GM21528 (cell line): ENCODE data around the gene C10orf71.

Source experiments
- ATAC-seq: cut with Tn5 transposase; IDR thresholded peaks from one replicate; pipeline ENCODE4 v1.9.1; 2021; ENCODE audit warnings: mild to moderate bottlenecking, moderate library complexity; ENCODE audit not compliant: unreplicated experiment, low FRiP score

C10orf71 gene

DNA sequence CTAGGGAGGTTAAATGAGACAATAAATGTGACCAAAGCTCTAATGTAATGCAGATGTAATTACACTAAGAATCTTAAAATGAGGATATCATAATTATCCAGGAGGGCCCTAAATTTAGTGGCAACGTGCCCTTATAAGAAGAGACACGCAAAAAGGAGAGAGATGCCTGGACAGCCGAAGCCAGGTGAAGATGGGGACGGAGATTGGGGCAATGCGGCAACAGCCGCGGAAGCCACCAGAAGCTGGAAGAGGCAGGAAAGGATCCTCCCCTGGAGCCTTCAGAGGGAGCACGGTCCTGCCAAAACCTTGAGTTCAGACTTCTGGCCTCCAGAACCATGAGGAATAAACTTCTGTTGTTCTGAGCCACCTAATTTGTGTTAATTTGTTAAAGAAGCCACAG lies 25.3 kb upstream of the C10orf71 start:
- ATAC-seq = no peak

DNA sequence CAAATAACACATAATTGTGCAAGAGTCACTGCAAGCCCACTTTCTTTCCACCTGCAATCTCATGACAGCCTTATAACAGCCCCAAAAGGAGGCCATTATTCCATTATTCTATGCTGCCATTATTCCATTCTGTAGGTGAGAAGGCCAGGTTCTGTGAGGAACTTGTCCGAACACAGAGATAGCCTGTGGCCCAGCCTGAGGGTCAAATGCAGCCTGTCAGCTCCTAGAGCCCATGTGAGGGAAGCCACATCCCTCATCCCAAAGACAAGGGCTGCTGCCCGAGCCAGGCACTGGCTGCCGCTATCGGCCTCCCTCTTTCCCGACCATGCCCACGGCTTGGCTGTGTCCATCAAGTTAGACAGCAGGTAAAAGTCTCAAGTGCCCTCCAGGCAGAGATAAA lies 24.1 kb upstream of the C10orf71 start:
- ATAC-seq = no peak

DNA sequence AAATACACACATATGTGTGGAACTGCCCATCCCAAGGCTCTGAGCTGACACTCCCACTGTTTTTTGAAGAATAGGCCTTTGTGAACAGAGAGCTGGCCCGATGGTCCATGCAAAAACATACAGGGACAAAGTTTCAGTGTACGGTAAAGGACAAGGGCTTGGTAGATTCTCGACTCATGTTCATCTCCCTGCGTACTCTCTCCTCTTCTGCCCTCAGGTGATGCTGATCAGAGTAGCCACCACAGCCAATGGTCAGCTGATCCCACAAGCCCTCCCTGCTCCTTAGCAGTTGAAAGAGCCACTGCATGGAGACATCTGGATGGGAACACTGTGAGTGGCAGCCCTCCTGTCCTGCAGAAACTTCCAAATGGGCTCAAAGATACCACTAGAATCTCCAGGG lies 23.1 kb upstream of the C10orf71 start:
- no peak for ATAC-seq

DNA sequence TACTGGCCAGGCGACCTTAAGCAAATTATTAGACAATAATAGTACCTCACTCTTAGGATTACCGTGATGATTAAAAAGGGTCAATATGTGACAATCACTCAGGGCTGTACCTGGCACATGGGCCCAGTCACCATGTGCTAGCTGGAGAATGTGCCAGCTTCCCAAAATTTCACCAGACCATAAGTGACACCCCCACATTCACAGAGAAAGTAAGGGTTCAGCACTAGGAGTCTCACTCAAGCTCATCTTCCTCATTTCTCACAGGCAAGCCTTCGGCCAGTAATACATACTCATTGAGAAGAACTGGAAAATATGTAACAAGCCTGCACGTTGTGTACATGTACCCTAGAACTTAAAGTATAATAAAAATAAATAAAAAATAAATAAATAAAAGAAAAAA lies 22.4 kb upstream of the C10orf71 start:
- ATAC-seq = no peak

DNA sequence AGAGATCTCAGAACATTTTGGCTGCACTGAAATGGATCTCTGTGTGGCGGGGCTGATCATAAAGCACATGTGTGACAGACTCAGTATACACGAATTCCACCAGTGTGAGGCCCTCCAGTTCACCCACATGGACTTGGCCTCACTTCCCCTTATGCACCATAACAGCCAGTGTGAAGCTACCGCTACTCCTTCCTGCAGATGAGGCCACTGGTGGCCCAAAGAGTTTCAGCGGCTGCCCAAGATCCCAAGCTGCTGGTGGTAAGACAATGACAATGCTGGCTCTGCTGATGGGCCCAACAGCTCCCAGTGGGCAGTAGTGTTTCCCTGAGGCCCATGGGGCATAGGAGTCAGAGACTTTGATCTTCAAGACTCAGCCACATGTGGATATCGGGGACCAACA lies 21.0 kb upstream of the C10orf71 start:
- ATAC-seq = no peak

DNA sequence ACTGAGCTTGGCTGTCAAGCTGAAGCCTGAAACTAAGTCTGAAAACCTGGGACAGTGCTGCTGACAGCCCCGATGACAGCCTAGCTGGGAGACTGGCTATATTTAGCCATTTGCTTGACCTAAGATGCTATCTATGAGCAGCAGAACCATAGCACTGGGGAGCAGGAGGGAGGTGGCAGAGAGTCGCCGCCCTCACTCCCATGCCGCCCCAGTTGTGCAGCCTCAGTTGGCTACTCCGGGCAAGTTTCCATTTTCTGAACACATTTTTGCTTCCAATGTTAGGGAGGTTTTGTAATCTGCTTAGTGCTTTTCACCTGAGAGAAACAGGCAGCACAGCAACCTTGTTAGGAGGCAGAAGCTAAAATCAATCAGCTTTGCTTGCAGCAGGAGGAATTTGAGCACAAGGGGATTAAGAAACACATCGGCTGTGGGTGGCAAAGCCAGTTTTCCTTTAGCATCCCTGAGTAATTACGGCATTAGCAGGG lies 20.4 kb upstream of the C10orf71 start:
- no peak for ATAC-seq

DNA sequence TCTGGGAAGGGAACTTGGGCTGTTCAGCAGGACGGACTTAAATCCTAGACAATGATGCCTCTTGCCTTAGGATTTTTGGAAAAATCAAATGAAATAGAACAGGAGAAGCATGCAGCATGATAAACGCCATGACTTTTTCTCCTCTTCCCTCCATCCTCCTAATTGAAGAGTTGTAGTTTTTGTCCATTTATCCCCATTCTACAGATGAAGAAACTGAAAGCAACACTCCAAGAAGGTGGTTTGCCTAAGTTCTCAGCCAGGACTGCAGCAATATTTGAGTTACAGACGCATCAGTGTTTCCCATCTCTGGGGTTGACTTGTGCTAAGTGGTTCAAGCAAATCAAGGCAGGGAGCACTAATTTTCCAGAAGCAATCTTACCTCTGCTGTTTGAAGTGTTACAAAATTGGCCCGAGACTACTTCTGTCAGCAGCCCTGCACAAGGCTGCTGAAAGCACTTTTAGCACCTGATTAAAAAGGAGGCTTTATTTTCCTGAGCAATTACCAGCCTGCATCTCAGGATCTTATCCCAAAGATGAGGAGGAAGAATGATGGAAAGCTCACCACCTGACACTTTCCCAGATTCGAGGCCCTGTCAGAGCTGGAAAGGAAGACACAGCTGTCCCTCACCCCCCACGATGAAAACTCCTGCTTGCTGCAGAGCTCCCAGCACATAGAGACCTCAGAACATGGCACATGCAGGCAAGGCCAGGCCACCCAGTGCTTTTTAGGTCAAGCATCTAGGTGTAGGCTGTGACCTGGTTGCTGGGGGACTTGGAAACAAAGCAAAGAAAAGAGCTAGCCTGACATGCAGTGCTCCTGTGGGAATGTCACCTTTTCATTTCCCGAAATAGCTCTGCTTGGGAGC lies 19.7 kb upstream of the C10orf71 start:
- ATAC-seq = no peak

DNA sequence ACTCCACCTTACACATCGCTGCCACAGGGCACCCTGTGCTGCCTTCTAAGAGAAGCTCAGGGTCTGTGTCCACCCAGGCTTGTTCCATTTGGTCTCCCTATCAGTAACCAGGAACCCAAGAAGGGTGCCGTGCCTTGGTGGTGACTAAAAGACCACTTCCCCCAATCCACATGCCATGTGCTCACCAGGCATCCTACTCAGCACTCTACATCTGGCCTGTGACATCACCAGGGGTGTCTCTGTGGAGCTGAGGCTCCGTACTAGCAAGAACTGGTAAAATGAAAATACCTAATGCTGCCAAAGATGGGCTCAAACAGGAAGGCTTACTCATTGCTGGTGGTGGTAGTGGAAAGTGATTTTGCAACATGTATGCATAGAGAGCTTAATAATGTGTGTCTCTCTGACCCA lies 19.0 kb upstream of the C10orf71 start:
- no peak for ATAC-seq

DNA sequence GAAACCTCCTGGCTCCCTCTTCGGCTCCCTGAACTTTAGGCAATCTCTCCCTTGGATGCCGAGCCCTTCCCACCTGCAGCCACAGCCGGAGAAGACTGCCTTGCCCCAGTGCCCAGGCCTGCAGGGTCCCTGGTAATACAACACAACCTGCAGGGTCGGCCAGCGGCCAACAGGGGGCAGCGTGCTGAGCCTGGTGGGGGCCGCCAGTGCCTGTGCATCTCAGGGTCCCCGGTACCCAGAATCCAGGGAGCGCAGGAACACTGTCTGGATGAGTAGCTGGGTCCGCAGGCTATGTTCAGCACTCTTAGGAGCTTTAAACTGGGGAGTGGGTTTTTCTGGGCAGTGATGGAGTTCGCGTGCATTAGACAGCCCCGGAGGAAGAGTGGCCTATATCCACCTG lies 17.5 kb upstream of the C10orf71 start:
- no peak for ATAC-seq

DNA sequence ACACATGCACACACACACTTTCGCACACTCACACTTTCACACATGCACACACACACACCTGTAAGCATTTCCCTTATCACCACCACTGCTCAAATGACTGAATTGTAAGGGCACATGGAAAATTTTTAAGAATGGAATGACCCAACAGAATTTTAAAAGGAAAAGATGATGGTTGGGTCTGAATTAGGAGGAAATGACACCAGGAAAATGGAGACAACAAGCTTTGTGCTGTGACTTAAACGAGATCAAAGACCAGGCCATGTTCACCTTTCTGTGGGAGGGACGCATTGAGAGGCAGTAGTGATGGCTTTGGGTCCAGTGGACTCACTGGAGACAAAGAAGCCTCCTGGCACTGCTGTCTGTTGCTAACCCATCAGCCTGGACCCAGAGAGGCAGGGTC lies 16.7 kb upstream of the C10orf71 start:
- ATAC-seq = no peak

DNA sequence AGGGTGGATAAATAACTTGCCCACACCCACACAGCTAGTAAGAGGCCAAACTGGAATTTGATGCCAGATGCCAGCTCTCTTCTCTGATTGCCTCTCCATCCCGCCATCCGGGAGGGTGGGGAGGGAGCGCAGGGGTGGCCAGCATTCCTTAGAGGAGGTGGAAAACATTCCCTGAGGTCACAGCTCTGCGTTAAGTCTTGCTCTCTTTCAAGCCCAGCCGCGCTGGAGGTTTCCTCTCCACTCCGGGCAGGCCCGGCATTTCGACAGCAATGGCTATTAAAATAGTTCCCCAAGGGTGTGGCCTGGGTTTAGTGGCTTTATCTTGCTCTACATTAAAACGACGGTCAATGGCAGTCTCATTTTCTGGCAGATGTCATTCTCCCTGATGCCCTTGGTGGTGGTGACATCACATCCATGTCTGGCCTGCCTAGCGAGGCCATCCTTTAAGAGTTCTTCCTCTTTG lies 16.1 kb upstream of the C10orf71 start:
- no peak for ATAC-seq

DNA sequence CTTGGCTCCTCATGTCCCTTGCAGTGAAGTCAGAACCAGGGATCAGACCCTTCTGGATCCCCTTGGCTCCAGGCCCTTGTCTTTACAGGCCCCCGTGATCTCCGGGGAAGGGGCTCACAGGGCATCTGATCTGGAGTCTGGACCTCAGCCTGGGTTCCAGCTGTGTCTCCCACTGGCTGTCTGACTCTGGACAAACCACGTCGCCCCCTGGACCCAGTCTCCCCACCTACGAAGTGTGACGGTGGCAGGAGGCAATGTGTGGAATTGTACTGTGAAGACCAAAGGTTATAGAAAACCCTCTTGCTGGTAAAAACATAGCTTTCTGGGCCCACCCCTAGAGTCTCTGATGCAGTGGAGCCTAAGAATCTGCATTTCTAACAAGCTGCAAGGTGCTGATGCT lies 15.5 kb upstream of the C10orf71 start:
- ATAC-seq = no peak

DNA sequence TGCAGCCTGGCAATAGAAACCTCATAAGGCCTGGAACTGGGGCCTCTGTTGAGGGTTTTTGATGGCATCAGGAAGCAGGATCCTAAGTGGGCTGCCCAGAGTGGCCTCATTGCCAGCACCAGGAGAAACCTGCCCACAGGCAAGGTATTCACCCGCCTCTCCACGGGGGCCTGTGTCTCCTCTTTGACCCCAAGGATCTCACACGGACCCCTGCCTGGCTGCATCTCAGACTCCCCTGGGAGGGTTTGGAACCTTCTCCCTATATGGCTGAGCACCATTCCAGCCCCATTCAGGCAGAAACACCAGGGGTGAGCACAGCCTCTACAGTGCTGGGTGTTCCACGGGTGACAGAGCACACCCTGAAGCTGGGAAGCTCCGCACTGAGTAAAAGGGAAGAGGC lies 14.6 kb upstream of the C10orf71 start:
- ATAC-seq = no peak

DNA sequence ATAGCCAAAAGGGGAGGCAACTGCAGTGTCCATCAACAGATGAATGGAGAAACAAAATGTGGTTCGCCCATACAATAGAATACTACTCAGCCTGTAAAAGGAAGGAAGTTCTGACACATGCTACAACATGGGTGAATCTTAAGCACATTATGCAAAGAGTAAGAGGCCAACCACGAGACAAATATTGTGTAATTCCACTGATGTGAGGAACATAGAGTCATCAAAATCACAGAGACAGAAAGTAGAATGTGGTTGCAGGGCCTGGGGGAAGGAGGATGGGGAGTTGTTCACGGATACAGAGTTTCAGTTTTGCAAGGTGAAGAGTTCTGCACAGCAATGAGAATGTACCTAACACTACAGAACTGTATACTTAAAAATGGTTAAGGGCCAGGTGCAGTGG lies 13.7 kb upstream of the C10orf71 start:
- ATAC-seq = no peak

DNA sequence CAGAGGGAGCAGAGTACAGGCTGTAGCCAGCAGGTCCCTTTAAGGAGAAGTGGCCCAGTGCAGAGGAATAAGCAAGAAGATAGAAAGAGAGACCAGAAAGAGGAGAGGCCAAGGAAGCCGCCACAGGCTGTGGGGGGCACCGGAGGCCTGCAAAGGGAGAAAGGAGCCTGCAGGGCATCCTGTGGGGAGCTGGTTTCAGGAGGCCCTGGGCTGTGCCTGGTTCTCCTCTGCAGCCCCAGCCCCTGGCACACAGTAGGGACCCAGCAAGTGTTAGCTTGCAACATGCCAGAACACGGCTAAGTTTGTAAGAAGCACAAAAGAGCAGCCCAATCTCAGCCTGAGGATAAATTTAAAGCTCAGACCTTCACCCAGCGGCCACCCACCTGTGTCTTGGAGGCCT lies 12.3 kb upstream of the C10orf71 start:
- no peak for ATAC-seq

DNA sequence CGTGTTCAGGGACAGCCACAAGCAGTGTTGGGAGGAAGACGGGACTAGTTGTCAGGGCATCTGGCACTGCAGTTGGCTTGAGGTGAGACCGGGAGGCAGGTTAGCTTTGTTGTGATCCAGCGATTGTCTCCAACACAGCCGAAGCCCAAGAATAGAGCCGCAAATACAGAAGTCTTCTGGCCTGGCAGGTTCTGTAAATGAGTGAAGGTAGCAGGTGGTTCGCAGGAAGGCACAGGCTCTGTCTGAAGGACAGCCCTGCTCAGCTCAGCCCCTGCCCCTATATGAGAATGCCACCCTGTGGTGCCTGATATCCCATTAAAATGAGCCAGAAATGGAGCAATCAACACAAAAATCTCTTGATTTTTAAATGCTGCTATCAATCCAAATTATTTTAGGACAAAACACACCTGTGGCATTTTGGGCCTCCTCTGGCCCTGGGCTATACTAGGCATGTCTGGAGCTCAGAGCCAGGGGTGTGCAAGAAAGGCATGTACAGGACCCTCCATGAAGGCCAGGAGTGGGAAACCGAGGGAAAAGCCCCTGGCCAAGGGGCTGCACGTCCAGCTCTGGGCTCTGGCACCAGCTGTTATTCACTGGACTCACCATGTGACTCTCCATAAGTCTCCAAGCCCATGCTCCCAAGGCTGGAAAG lies 11.2 kb upstream of the C10orf71 start:
- ATAC-seq = no peak

DNA sequence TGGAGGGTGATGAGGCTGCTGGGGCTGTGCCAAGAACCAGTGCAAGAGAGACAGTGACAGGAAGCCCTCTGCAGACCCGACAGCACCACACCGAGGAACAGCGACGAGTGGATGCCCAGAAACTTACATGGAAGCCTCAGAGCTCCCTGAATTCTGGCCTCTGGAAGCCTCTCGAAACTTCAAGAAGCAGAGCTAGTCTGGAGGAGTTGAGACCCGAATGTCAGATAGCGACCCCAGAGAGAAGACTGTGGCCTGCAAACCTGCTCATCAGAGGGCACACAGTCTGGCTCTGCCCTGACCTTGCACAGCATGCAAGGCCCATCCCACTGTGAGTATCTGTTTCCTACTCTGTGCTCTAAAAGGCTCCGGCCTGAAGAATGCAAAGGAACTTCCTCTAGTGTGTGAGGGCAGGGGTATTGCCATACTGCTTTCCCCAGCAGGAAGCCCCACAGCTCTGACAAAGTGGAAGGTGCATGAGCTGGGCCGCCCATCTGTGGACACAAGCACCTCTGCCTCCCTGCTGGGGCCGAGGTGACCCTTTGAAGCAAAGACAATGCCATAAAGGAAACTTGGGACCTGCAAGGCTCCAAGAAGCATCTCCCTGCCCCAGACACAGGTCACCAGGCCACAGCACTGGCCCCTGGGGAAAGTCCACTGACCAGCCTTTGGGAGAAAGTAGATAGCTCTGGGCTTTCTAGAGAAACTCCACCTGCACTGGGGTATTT lies 10.5 kb upstream of the C10orf71 start:
- ATAC-seq = no peak

DNA sequence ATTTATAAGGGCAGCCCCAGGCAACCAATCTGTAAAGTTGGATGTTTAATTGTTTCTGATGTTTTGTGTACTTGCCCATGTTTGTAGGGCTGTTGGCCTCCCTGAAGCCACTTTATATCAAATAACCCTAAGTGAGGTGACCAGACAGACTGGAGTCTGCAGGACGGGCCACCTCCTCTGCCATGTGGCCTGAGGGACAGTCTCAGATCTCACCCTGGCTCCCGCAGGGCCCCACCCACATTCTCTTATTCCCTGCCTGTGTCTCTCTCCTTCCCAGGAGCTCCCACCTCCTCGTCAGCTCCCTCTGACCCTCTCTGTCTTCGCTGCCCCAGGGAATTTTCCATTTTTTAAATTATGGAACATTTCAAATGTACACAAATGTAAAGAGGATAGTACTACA lies 9.5 kb upstream of the C10orf71 start:
- no peak for ATAC-seq

DNA sequence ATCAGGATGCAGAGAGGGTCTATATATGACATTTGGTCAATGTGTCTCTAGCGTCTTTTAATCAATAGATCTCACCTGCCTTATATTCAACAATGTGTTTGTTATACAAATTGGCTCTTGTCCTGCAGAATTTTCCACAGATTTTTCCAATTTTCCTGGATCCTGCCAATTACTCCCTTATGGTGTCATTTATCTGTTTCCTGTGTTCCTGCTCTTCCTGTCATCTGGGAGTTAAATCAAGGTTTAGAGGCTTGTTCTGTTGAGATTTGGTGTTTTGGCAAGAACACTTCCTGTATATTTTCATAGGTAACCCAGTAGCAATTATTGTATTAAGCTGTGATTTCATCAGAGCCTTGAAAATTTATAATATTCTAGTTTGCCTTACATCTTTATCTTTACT lies 8.8 kb upstream of the C10orf71 start:
- ATAC-seq = no peak

DNA sequence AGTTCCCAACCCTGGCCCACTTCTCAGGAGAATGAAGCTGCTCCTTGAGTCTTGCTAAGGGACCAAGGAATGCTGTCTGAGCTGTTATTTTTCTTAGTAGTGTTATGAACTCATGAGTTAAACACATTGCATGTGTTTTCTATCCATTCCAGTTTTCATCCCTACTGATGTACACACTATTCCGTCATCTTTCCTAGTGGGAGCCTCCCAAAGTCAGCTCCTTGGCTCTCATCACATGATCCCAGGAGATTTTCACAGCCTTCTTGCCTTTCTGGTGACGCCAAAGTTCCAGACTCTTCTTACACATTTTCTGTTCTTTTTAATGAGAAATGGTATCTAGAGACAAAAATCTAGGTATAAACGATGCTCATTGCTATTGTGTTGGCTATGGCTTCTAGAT lies 8.4 kb upstream of the C10orf71 start:
- ATAC-seq = no peak

DNA sequence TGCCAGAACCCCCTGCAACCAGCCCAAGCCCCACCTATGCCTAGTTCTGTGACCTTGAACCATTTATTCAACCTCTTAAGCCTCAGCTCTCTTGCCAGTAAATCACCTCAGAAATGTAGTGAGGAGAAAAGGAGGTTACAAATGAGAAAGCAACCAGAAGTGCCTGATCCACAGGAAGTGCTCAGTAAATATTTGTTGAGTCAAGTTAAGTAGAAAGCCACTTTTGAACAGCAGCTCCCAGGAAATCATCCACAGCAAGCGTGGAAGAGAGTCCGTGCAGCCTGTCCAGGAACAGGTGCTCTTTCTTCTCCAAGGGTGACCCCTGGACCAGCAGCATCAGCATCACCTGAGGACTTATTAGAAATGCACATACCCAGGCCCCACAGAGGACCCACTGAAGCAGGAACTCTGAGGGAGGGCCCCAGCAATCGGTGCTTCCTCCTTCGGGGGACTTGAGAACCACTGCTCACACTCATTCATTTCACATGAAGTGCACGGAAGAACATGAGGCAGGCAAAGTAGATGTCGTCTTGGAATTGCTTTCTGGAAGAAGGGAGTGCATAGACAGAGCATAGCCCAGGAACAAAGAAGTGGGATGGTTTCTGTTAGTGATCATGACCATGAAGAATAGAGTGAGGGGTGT lies 6.3 kb upstream of the C10orf71 start:
- ATAC-seq = no peak
